GM21390 (cell line): Measurements from ENCODE around the gene ACSS3.
A peak's percentile ranks its signal among the peaks of the same experiment; 100 is the strongest.
"Not testable (repeated sequence)": the region's sequence is repeated elsewhere in the genome, so short reads cannot be mapped to it uniquely, and the experiment has no call there.

Source experiments
- ATAC-seq: cut with Tn5 transposase; IDR thresholded peaks from one replicate; pipeline ENCODE4 v1.9.1; 2021; ENCODE audit not compliant: unreplicated experiment

The ACSS3 gene

GRCh38 chr12:81094718-81095360 lies 17.0 kb downstream of the ACSS3 start:
- ATAC-seq, result no peak

GRCh38 chr12:81095501-81096232 lies 17.8 kb downstream of the ACSS3 start:
- no peak for ATAC-seq

GRCh38 chr12:81105687-81106086 lies 27.8 kb downstream of the ACSS3 start:
- ATAC-seq, result no peak

GRCh38 chr12:81114226-81114625 lies 36.3 kb downstream of the ACSS3 start:
- ATAC-seq, result no peak

GRCh38 chr12:81119069-81119468 lies 41.2 kb downstream of the ACSS3 start:
- not testable (repeated sequence) for ATAC-seq

GRCh38 chr12:81120961-81121360 lies 43.1 kb downstream of the ACSS3 start:
- ATAC-seq, result no peak

- no peak for ATAC-seq
Measured at GRCh38 chr12:81123611-81124010, 45.7 kb downstream of the ACSS3 start.

GRCh38 chr12:81125691-81126090 lies 47.8 kb downstream of the ACSS3 start:
- no peak for ATAC-seq

- ATAC-seq, result peak; percentile 100
Measured at GRCh38 chr12:81128930-81129554, 51.2 kb downstream of the ACSS3 start.

GRCh38 chr12:81136519-81136918 lies 58.6 kb downstream of the ACSS3 start:
- ATAC-seq, result no peak

- ATAC-seq, result no peak
Measured at GRCh38 chr12:81137801-81138200, 59.9 kb downstream of the ACSS3 start.

GRCh38 chr12:81141217-81141616 lies 63.3 kb downstream of the ACSS3 start:
- no peak for ATAC-seq

GRCh38 chr12:81143057-81143456 lies 65.2 kb downstream of the ACSS3 start:
- no peak for ATAC-seq

- no peak for ATAC-seq
Measured at GRCh38 chr12:81146228-81147225, 68.6 kb downstream of the ACSS3 start.

GRCh38 chr12:81147292-81147919 lies 69.5 kb downstream of the ACSS3 start:
- no peak for ATAC-seq

- ATAC-seq, result no peak
Measured at GRCh38 chr12:81150382-81150781, 72.5 kb downstream of the ACSS3 start.

GRCh38 chr12:81159856-81160255 lies 82.0 kb downstream of the ACSS3 start:
- ATAC-seq, result no peak

GRCh38 chr12:81161680-81162079 lies 83.8 kb downstream of the ACSS3 start:
- no peak for ATAC-seq

GRCh38 chr12:81162391-81163136 lies 84.7 kb downstream of the ACSS3 start:
- no peak for ATAC-seq

GRCh38 chr12:81164827-81165226 lies 86.9 kb downstream of the ACSS3 start:
- ATAC-seq, result no peak
